Thyroid gland (tissue), 4 donors: ENCODE results near the gene CAPZB. TPM values are rescaled to one million over a fixed set of nuclear protein-coding genes. Genes with fewer than 3 reads are reported as not detected.
"Not testable (repeated sequence)": the region's sequence is repeated elsewhere in the genome, so short reads cannot be mapped to it uniquely, and the experiment has no call there.

Experiments used
- DNase-seq, 2 donors: peaks; one replicate each; pipeline ENCODE4 v3.0.0-alpha.2; 2019
- H3K27ac ChIP-seq, 3 donors: fragments of 200-600 bp; sonication (generic); 1 replicate in 2 of 3; 2 replicates in 1 of 3; pipeline ENCODE4 v1.5.1; 2016 to 2019; ENCODE audit warnings: mild to moderate bottlenecking in 1 of 3, moderate library complexity in 1 of 3
- H3K27me3 ChIP-seq: fragments of 200-600 bp; sonication (generic); one replicate; pipeline ENCODE4 v1.5.1; 2019
- H3K36me3 ChIP-seq, 2 donors: fragments of 200-600 bp; sonication (generic); one replicate each; pipeline ENCODE4 v1.5.1; 2016 to 2019
- H3K4me1 ChIP-seq, 2 donors: fragments of 200-600 bp; sonication (generic); one replicate each; pipeline ENCODE4 v1.5.1; 2017 to 2019
- H3K4me3 ChIP-seq, 3 donors: fragments of 200-600 bp; sonication (generic); replicated peaks in 1 of 3; 1 replicate in 2 of 3; 2 replicates in 1 of 3; pipeline ENCODE4 v1.5.1; 2016; ENCODE audit warnings: mild to moderate bottlenecking in 1 of 3
- H3K9me3 ChIP-seq: fragments of 200-600 bp; sonication (generic); one replicate; pipeline ENCODE4 v1.5.1; 2017
- CTCF ChIP-seq, 6 experiments: fragments of 200-600 bp in 3 of 6; fragments of 450-650 bp in 3 of 6; sonication (generic) in 3 of 6; IDR thresholded peaks; one replicate each; pipeline ENCODE4 v1.5.1; 2016 to 2019; ENCODE audit warnings: antibody characterized with exemption in 6 of 6, mild to moderate bottlenecking in 2 of 6, inconsistent platforms in 1 of 6, moderate library complexity in 1 of 6
- POLR2A ChIP-seq, 2 donors: fragments of 450-650 bp; IDR thresholded peaks; one replicate each; pipeline ENCODE4 v1.6.1; 2017; ENCODE audit warnings: antibody characterized with exemption in 2 of 2, mild to moderate bottlenecking in 2 of 2, moderate library complexity in 1 of 2
- WGBS, 2 donors: methylation state at CpG; one replicate each; pipeline ENCODE4 v1.1.5; 2017; 5-methylcytosine and 5-hydroxymethylcytosine counted together
- intact Hi-C: fragments of 100-400 bp; cut with DNase I; formaldehyde crosslinking; loops from one replicate; pipeline ENCODE4 v1.15.1; 2023
- total RNA-seq, 4 donors: library from RNA; depleted of rRNA; stranded (reverse); fragments of >200 nt; gene quantifications; one replicate each; pipeline ENCODE4 v1.2.3, GENCODE V29; 2016

Gene CAPZB
- total RNA-seq, 4 donors from 2014 or later, result 75.4 to 116 (median 93.1) TPM

DNA sequence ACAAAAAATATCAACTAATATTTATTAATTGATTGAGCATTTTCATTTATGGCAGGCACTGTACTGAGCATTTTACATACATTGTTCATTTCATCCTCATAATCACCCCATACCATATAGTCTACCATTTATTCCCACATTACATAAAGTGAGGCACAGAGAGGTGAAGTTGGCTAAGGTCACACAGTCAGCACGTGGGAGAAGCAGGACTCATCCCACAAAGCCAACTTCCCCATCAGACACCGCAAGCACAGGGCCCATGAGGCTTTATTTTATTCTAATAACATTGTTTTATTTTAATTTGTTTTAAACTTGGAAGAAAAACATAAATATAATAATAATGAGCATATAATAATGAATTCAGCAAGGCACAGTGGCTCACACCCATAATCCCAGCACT, 43.1 kb upstream of the CAPZB start:
- DNase-seq, result no peak
- intact Hi-C loops, result no loop called here
- WGBS, 2 donors, result 76 to 83% methylated on average over 2 of the region's 2 CpGs
- Histone ChIP-seq H3K9me3 (no peaks in the 10 kb centered on the region), H3K27me3 (no peaks in the 10 kb centered on the region), H3K27ac (no peak overlapping the region), H3K36me3 (no peaks in the 10 kb centered on the region), H3K4me3 (no peak overlapping the region), H3K4me1 (no peaks in the 10 kb centered on the region)
- TF ChIP-seq POLR2A (IDR thresholded peaks at IDR 0.05), result no peak

DNA sequence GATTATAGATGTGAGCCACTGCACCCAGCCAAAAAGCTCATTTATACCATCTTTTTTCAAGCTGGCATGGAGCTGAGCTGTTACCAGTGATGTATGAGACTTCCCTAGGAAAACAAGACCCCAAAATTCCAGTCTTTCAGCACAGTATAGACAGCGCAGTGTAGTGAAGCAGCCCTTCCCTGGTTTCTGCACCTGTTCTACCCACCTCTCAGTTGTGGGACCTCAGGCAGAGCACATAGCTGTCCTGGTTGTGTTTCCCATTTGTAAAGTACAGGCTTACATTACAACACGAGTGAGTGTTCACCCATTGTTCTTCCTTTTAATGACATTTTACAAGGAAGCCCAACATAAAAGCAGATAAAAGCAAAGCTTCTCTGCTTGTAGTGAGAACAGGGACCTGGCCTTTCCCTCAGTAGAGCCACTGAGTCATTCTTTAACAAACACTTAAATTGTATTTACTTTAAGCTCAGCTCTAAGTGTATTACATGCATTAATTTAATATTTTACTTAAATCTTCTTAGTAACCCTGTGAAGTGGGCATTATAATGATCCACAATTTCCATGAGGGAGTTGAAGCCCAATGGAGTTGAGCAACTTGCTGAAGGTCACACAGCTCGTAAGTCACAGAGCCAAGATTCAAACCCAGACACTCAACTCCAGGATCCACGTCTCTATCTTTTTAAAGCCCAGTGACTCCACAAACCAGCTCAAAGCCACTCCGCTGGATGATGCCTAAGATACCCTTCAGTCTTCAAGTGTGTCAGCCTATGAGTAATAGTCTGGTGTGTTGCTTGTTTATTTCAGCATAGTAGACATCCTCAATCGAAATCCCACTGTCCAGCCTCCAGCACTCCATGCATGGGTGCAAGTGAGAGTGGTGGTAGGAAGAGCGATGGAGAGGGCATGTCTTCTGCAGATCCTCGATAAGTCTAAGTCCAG, 40.5 kb upstream of the CAPZB start:
- no peak overlapping the region for H3K4me3 ChIP-seq
- H3K36me3 ChIP-seq, result no peaks in the 10 kb centered on the region
- no peak for DNase-seq
- 89 to 91% methylated on average over 8 of the region's 8 CpGs for WGBS, 2 donors
- no peak for TF ChIP-seq POLR2A (IDR thresholded peaks at IDR 0.05)
- TF ChIP-seq CTCF (IDR thresholded peaks at IDR 0.05), result no peak
- H3K27ac ChIP-seq, result no peak overlapping the region
- intact Hi-C loops, result no loop called here
- no peaks in the 10 kb centered on the region for H3K4me1 ChIP-seq
- H3K9me3 ChIP-seq, result no peaks in the 10 kb centered on the region
- no peaks in the 10 kb centered on the region for H3K27me3 ChIP-seq

GRCh38 chr1:19524791-19525190, 39.5 kb upstream of the CAPZB start:
- H3K36me3 ChIP-seq, result no peaks in the 10 kb centered on the region
- no peak overlapping the region for H3K4me3 ChIP-seq
- WGBS, 2 donors, result 98 to 99% methylated on average over 5 of the region's 5 CpGs
- H3K4me1 ChIP-seq, result no peaks in the 10 kb centered on the region
- no peak for DNase-seq
- TF ChIP-seq POLR2A (IDR thresholded peaks at IDR 0.05) (no peak), CTCF (IDR thresholded peaks at IDR 0.05) (no peak)
- intact Hi-C loops, result no loop called here
- H3K9me3 ChIP-seq, result no peaks in the 10 kb centered on the region
- H3K27ac ChIP-seq, result no peak overlapping the region
- no peaks in the 10 kb centered on the region for H3K27me3 ChIP-seq

GRCh38 chr1:19522570-19522969, 37.2 kb upstream of the CAPZB start:
- 88 to 98% methylated on average over 4 of the region's 4 CpGs for WGBS, 2 donors
- H3K36me3 ChIP-seq, DNase-seq, H3K9me3 ChIP-seq, H3K4me1 ChIP-seq, H3K4me3 ChIP-seq, intact Hi-C loops, H3K27ac ChIP-seq, H3K27me3 ChIP-seq: not testable (repeated sequence)

DNA sequence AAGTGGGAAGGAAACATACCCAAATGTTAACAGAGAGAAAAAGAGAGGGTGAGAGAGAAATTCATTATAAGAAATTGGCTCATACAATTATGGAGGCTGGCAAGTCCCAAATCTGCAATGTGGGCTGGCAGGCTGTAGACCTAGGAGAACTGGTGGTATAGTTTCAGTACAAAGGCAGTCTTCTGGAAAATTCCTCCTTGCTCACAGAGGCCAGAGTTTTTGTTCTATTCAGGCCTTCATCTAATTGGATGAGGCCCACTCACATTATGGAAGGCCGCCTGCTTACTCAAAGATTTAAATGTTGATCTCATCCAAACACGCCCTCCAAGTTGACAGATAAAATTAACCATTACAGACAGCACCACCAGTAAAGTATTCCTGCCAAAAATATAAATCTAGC, 36.1 kb upstream of the CAPZB start:
- Histone ChIP-seq H3K27ac (no peak overlapping the region), H3K36me3 (no peaks in the 10 kb centered on the region), H3K27me3 (no peaks in the 10 kb centered on the region), H3K9me3 (no peaks in the 10 kb centered on the region), H3K4me3 (no peak overlapping the region), H3K4me1 (peaks cover 1 to 8% of the 10 kb centered on the region in 2 donors)
- intact Hi-C loops, result no loop called here
- TF ChIP-seq POLR2A (IDR thresholded peaks at IDR 0.05) (no peak), CTCF (IDR thresholded peaks at IDR 0.05) (no peak)
- WGBS, 2 donors, result 91 to 94% methylated on average over 2 of the region's 2 CpGs
- no peak for DNase-seq

DNA sequence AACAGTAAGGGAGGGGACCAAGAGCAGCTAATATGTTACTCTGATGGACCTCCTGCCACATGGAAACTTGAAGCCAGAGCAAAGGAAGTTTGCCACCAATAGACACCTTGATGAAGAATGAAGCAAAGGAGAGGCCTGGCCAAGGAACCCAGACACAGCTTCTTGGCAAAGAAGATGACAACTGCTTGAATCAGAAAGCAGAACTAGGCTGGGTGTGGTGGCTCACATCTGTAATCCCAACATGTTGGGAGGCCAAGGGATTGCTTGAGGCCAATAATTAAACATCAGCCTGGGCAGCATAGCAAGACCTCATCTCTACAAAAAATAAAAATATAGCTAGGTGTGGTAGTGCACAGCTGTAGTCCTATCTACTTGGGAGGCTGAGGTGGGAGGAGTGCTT, 31.7 kb upstream of the CAPZB start:
- Histone ChIP-seq H3K4me1 (peaks cover 29 to 35% of the 10 kb centered on the region in 2 donors), H3K27ac (peak overlapping the region in 1 of 3 donors; percentile 31), H3K36me3 (no peaks in the 10 kb centered on the region), H3K4me3 (no peak overlapping the region), H3K27me3 (no peaks in the 10 kb centered on the region), H3K9me3 (no peaks in the 10 kb centered on the region)
- no peak for TF ChIP-seq POLR2A (IDR thresholded peaks at IDR 0.05)
- no peak for TF ChIP-seq CTCF (IDR thresholded peaks at IDR 0.05)
- intact Hi-C loops, result no loop called here
- no peak for DNase-seq
